CD1c-positive myeloid dendritic cell (primary cell): ENCODE measurements around the gene POTED.
"Not testable (repeated sequence)": the region's sequence is repeated elsewhere in the genome, so short reads cannot be mapped to it uniquely, and the experiment has no call there.

ENCODE experiments used
- DNase-seq: peaks from one replicate; pipeline ENCODE4 v3.0.0-alpha.2; 2016; ENCODE audit errors: extremely low spot score

The POTED gene

DNA sequence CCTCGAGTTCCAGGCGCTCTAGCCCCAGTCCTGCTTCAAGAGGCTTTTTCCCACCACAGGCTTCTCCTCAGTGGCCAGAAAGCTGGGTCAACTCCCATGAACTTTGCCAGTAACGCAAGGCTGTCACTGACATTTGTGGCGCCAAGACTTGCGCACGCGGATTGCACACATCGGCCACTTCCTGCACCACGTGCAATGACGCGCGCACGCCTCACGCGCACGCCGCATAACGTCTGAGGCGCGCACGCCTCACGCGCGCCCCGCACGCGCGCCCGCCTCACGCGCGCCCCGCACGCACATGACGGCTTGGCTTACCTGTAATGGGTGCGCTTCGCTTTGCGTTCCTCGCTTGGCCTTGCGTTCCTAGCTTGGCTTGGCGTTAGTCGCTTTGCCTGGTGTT is at the start of gene POTED:
Gene POTED, plus strand, starts transcription at position 301 of the 400 bp plus-strand sequence. CDS start 452 bp downstream, outside the sequence.
- DNase-seq: not testable (repeated sequence)

- not testable (repeated sequence) for DNase-seq
These were observed 40.5 kb downstream of the POTED start for GRCh38 chr21:13650101-13650500.

DNA sequence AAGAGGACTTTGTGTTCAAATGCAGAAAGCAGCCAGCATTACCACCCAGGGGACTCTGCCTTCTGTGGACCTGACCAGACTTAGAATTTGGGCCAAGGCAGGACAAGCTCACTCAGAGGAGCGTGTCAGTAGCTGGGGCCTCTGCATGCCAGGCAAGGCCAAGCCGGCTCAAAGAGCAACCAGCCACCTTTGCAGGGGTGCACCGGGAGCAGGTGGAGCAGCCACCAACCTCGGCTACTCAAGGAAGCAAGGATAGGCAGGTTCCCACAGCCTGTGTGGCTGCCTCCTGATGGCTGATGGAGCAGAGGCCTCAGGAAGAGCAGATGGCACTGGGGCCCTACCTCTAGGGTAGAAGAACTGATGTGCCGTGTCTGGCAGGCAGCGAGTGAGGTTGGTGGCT is 42.2 kb downstream of the POTED start:
- DNase-seq: not testable (repeated sequence)
